NCI-H1436 treated with DMSO at 0.1 percent for 48 hours (cell line): Measurements from ENCODE around the gene FITM1.
A peak's percentile ranks its signal among the peaks of the same experiment; 100 is the strongest.

Experiments
- DNase-seq: peaks from one replicate; lab custom pipeline; 2025; lab: John Stamatoyannopoulos, UW

FITM1 gene

DNA sequence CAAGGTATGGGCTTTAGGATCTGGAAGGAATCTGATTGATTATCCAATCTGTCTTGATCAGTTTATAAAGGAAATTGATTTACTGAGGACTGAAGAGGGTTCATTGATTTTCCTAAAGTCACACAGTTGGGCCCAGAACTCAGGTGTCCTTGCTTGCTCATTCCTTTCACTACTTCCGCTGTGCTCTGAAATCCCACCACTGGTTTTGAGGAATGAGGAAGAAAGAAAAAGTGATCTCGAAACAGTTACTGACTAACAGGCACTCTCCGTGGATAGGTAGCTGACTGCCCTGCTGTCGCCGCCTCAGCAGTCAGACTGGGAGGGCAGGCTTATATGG, at the start of gene FITM1:
TSS of gene FITM1 (plus strand) at position 280 of the 337 bp plus-strand sequence. CDS start 905 bp downstream, outside the sequence.
- DNase-seq: no peak

DNA sequence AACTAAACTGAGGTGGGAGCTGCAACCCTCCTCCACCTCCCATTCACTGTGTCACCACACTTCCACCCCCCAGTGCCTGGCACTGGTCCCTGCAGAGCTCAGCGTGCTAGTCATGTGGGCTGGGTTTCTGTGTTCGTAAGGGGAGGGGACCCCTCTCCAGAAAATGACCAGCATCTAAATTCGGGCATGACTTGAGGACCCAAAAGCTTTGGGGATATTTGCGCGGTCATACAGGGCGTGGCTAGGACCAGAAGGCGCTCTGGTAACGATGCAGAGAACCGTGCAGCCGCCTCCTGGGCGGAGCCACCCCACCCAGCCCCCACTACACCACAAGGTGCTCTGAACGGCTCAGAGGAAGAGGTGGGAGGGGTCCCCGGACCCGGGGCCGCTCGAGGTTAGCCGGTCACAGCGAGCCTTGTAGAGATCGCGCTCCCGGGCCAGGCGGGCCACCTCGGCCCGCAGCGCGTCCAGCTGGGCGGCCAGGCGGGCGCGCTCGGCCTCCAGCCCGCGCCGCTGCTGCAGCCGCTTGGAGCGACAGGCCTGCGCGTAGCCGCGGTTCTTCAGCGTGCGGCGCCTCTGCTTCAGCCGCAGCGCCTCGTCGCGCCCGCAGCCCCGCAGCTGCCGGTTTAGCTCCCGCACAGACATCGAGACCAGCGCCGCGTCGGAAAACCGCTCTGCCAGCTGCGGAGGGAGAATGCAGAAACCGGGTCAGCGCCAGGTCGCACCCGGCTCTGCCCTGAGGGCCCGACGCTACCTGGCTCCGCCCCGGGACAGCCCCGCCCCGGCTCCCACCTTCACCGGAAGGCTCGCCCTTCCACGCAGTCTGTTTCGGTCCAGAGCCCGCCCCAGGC, 49.3 kb upstream of the FITM1 start:
- no peak for DNase-seq

DNA sequence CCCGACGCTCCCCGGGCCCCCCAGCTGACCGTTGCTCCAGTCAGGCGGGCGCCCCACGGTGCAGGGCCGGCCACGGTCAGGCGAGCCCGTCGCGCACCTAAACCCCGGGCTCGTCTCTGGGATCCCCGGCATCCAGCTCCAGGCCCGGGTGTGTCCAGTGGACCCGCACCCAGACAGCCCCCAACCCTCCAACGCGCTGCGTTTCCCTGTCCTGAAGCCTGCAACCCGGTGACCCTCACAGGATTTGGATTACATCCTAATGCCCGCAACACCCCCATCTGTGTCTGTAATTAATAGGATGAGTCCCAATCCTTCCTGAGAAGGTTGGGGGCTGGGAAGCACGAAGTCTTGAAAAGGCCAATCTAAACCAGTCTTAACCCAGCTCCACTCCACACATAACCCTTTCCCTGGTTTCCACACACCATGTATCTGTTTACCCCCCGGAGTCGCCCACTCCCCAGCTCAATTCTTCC, 48.7 kb upstream of the FITM1 start:
- no peak for DNase-seq

- DNase-seq: no peak
These were observed 47.9 kb upstream of the FITM1 start for GRCh38 chr14:24082411-24083080.

DNA sequence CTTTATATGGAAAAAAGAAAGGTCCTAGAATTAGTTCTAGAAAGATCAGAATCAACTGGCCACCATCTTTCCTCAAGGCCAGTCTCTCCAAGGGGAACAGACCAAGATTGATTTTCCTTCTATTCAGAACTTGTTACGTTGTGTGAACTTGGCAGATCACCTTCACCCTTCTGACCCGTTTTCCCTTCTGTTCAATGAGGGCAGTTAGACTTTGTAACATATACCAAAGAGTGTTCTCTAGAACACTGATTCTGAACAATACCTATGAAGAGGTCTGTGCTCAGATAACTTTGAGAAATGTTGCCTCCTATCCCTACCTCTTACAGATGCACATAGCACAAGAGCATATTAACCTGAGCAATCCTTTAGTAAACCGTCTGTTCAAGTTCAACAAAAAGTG, 47.0 kb upstream of the FITM1 start:
- DNase-seq: no peak

DNA sequence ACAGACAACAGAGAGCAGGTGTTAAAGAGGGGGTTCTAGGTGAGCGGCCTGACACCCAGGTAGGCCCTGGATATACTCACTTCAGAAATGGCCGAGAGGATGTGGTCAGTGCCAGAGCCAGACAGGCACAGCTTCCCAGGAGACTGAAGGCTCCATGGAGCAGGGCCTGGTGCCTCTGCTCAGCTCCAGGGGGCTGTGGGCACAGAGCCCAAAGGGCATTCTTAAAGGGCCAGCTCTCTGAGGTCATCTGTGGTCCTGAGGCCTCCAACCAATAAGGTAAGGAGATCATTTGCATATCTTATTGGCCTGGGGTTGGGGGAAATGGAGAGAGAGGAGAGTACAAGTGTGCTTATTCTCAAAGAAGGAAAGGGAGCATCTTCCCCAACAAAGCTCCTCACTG, 46.0 kb upstream of the FITM1 start:
- no peak for DNase-seq

- DNase-seq: no peak
These were observed 45.2 kb upstream of the FITM1 start for GRCh38 chr14:24085215-24085614.

DNA sequence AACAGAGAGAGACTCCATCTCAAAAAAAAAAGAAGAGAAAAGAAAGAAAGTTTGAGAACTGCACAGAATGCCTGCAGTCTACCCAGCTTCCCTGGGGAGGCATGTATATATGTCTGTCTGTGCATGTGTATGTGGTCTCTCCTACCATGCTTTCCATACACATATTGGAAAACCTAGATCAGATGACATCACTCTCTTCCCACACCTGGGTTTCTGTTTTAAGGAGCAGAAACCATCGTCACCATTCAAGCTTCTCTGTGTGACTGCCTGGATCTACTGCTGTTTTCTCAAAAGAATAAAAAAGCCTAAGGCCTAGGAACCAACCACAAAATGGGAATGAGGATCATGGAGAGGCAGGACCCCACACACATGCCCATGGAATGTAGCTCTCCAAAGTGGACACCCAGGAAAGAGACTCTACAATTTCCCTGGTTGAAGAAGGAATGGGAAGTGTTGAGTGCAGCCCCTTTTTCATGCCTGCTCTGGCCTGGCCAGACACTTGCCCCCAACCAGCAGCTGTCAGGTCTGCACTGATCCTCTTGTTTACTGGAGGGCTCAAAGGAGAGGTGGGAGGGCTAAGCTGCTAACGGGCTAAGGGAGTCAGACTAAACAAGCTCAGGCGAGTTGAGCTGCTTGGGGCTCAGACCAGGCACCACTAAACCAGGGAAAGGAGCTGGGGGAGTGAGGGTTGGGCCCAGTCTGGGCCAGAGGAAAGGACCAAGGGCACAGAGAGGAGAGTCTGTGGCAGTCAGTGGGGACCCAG, 44.1 kb upstream of the FITM1 start:
- no peak for DNase-seq

DNA sequence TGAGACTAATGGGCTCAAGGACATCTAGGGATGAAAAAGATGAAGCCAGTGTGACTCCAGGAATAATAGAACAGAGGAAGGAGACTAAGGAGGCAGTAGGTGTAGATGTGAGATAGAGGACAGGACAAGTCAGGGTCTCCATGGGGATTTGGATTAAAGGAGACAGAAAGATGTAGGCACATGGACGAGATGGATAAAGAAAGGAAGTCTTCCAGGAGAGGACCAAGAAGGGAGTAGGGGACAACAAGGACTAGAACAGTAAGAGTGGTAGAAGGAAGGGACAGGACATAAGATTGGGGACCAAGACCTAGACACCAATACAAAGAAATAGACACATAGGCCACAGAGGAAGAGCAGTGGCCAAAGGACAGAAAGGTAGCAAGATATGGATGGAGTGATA, 43.5 kb upstream of the FITM1 start:
- DNase-seq: no peak

- no peak for DNase-seq
These were observed 42.4 kb upstream of the FITM1 start for GRCh38 chr14:24088095-24088494.

- DNase-seq: no peak
These were observed 40.6 kb upstream of the FITM1 start for GRCh38 chr14:24089890-24090289.

DNA sequence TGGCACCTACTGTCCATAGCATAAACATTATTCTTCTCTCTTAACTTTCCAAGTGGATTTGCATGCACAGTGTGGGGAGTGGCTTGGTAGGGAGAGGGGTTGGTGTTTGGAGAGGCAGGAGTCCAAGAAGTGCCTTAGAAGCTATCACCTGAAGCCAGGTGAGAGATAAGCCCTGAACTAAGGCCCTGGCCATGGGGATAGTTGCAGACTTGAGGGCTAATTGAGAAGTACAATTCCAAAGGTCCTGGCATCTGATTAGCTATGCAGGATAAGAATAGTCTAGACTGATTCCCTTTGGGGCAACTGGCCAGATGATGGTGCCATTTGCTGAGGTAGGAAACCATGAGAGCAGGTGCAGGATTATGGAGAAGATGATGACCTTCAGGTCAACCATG, 38.4 kb upstream of the FITM1 start:
- DNase-seq: no peak

DNA sequence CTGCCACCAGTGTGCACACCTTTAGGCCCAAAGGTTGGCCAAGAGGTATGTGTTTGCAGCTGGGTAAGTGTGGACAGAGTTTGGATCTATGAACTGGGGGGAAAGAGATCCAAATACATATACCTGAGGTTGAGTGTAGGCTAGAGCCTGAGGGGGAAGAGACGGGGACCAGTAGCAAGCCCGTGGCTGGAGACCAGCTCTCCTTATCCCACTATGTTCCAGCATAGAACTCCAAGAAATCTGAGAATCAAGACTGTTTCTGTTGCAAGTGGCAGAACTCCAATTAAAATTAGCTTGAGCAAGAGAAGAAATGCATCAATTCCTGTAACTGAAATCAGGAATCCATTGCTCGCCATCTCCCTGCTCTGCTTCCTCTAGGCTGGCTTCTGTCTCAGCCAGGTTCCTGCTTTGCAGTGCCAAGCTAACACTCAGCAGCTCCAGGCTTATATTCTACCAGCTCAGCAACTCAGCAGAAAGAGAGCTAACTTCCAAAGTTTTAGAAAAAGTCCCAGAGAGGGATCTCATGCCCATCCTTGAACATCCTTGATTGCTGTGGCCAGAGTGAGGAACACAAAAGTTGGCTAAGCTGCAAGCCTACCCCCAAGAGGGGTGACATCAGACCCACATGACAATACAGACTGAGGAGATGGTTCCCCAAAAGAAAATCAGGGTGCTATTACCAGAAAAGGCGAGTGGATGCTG, 37.8 kb upstream of the FITM1 start:
- DNase-seq: no peak

- no peak for DNase-seq
These were observed 37.1 kb upstream of the FITM1 start for GRCh38 chr14:24093207-24093900.

DNA sequence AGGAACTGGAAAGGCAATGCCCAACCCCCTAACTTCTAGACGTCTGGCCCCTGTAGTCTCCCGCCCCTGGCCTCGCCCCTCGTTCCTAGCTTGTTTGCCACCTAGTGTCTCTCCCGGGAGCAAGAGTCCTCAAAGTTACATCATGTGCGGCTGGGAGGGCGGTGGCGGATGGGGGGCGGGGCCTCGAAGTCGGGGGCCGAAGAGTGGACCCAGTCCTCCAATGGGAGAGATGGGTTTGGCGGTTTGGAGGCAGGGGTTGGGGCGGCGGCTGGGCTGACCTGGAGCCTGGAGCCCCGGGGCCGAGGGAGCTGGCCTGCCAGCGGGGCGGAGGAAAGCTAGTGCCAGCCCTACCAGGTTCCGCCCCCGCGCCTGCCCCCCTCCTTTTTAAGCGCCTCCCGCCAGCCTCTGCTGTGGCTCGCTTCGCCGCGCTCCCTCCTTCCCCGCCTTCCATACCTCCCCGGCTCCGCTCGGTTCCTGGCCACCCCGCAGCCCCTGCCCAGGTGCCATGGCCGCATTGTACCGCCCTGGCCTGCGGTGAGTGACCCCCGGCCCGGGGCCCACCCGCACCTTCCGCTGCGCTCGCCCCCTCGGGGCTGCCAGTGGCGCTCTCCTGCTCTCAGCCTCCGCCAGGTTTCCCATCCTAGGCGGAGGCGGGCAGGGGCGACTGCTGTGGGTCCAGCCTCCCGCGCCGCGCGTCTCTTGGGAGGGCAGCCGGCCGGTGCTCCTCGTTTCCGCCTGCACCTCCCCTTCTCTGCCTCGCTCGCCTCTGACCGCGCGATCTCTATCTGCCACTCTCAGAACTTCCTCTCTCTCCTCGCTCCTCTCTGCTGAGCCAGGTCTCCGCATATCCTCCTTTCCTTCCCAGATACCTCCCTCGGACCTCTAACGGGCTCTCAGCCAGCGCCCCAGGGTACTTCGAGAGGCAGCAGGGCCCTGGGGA, 36.3 kb upstream of the FITM1 start, which contains the start of gene PCK2:
TSS of gene PCK2 (plus strand) at position 411 of the 940 bp plus-strand sequence. CDS start at position 506, 95 bp downstream.
- peak; percentile 71 for DNase-seq

GRCh38 chr14:24094841-24095270, 35.6 kb upstream of the FITM1 start:
- no peak for DNase-seq

GRCh38 chr14:24095271-24096068, 35.0 kb upstream of the FITM1 start:
- DNase-seq: no peak

DNA sequence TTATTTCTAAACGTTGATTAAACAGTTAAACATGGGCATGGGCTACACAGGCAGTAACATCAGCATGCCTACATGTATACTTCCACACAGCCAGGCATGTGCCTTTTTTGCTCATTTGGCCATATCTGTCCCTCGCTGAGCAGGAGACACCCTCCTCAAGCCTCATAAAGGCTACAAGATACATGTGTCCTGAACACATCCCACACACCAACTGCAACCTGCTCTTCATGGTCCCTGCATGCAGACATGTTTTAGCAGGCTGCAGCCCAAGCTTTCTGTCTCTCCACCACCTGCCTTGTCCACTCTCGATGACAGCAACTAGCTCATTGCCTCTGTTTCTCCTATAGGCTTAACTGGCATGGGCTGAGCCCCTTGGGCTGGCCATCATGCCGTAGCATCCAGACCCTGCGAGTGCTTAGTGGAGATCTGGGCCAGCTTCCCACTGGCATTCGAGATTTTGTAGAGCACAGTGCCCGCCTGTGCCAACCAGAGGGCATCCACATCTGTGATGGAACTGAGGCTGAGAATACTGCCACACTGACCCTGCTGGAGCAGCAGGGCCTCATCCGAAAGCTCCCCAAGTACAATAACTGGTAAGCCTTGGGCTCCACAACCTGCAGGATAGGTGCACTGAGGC, 33.8 kb upstream of the FITM1 start:
- DNase-seq: no peak
